H1 (cell line): ENCODE results near the gene NLGN4X. TPM values are rescaled to one million over a fixed set of nuclear protein-coding genes. Genes with fewer than 3 reads are reported as not detected.

Source experiments
- CTCF ChIA-PET: fragments of 300-600 bp; sonication (Branson Sonifier 250); formaldehyde crosslinking; loops from one replicate; lab custom pipeline; 2021; ENCODE audit not compliant: partially characterized antibody; lab: Charles Lee
- POLR2A ChIA-PET: fragments of 300-600 bp; sonication (Branson Sonifier 250); formaldehyde crosslinking; loops from one replicate; lab custom pipeline; 2021; ENCODE audit warnings: inconsistent platforms; ENCODE audit not compliant: partially characterized antibody; lab: Charles Lee
- DNase-seq, 2 experiments: peaks; one replicate each; pipeline versions ENCODE4 v3.0.0 to v3.0.0-alpha.2; 2010 to 2022; ENCODE audit warnings: low spot score in 2 of 2, low read depth in 1 of 2, mixed read lengths in 1 of 2
- FAIRE-seq: peaks from 2 replicates; lab custom pipeline; 2011; peaks lifted over from hg19 to GRCh38; lab: Jason Lieb, UNC
- H2AFZ ChIP-seq: 2 replicates; pipeline ENCODE4 v1.8.1; 2012; ENCODE audit warnings: low read length, inconsistent platforms
- H2AK5ac ChIP-seq: 2 replicates; pipeline ENCODE4 v1.6.1; 2013; ENCODE audit warnings: low read depth, low read length
- H2BK120ac ChIP-seq: replicated peaks from 2 replicates; pipeline ENCODE3; 2013; ENCODE audit warnings: low read depth, low read length, inconsistent platforms
- H2BK12ac ChIP-seq: 2 replicates; pipeline ENCODE4 v1.6.1; 2013; ENCODE audit warnings: low read depth, low read length
- H2BK15ac ChIP-seq: 2 replicates; pipeline ENCODE4 v1.6.1; 2013; ENCODE audit warnings: low read length
- H2BK20ac ChIP-seq: 2 replicates; pipeline ENCODE4 v1.6.1; 2013; ENCODE audit warnings: low read length
- H2BK5ac ChIP-seq: 2 replicates; pipeline ENCODE4 v1.6.1; 2013; ENCODE audit warnings: low read depth, low read length
- H3K14ac ChIP-seq: 2 replicates; pipeline ENCODE4 v1.6.1; 2013; ENCODE audit warnings: inconsistent platforms; ENCODE audit not compliant: insufficient read length
- H3K18ac ChIP-seq: 2 replicates; pipeline ENCODE4 v1.6.1; 2013; ENCODE audit warnings: low read length; ENCODE audit errors: extremely low read depth
- H3K23ac ChIP-seq: 2 replicates; pipeline ENCODE4 v1.6.1; 2013; ENCODE audit warnings: inconsistent platforms; ENCODE audit not compliant: insufficient read length
- H3K23me2 ChIP-seq: 2 replicates; pipeline ENCODE4 v1.6.1; 2013; ENCODE audit warnings: low read depth, low read length
- H3K27ac ChIP-seq: 2 replicates; pipeline ENCODE4 v1.6.1; 2011; ENCODE audit warnings: low read depth, low read length, inconsistent platforms
- H3K27me3 ChIP-seq, 4 experiments: replicated peaks in 1 of 4; 1 replicate in 1 of 4; 2 replicates in 3 of 4; pipeline versions ENCODE4 v1.6.1 to v1.8.1; 2011 to 2013; ENCODE audit warnings: low read length in 3 of 4, mild to moderate bottlenecking in 3 of 4, inconsistent platforms in 2 of 4, mixed read lengths in 2 of 4, moderate library complexity in 1 of 4; ENCODE audit not compliant: control insufficient read depth in 3 of 4, insufficient read depth in 3 of 4; ENCODE audit errors: extremely low read depth in 1 of 4
- H3K36me3 ChIP-seq, 4 experiments: 2 replicates each; pipeline versions ENCODE4 v1.6.1 to v1.8.1; 2011 to 2013; ENCODE audit warnings: mild to moderate bottlenecking in 4 of 4, low read length in 3 of 4, moderate library complexity in 2 of 4, control low read depth in 1 of 4, inconsistent platforms in 1 of 4; ENCODE audit not compliant: insufficient read depth in 4 of 4, control insufficient read depth in 2 of 4
- H3K4ac ChIP-seq: replicated peaks from 2 replicates; pipeline ENCODE3; 2013; ENCODE audit warnings: low read length, low read depth, mixed read lengths, inconsistent platforms; ENCODE audit not compliant: insufficient read length
- H3K4me1 ChIP-seq, 4 experiments: replicated peaks in 1 of 4; 1 replicate in 1 of 4; 2 replicates in 3 of 4; pipeline versions ENCODE4 v1.6.1 to v1.8.1; 2011 to 2013; ENCODE audit warnings: low read length in 3 of 4, inconsistent platforms in 2 of 4, mixed read lengths in 1 of 4; ENCODE audit not compliant: insufficient read depth in 4 of 4, control insufficient read depth in 3 of 4
- H3K4me2 ChIP-seq, 2 experiments: 2 replicates each; pipeline versions ENCODE4 v1.6.1 to v1.8.1; 2011 to 2013; ENCODE audit warnings: low read depth in 2 of 2, low read length in 2 of 2, control low read depth in 1 of 2, inconsistent platforms in 1 of 2, mild to moderate bottlenecking in 1 of 2; ENCODE audit not compliant: insufficient read depth in 1 of 2
- H3K4me3 ChIP-seq, 4 experiments: fragments of 200-600, 300-600 bp in 1 of 4; sonication (generic), shearing (Covaris generic), sonication (Bioruptor Twin) in 1 of 4; 2 replicates each; pipeline versions ENCODE4 v1.5.1 to v1.8.1; 2011 to 2016; ENCODE audit warnings: low read length in 4 of 4, low read depth in 3 of 4, control low read depth in 2 of 4, inconsistent platforms in 2 of 4, mild to moderate bottlenecking in 2 of 4, mixed read lengths in 1 of 4, moderate library complexity in 1 of 4; ENCODE audit not compliant: insufficient read depth in 2 of 4; ENCODE audit errors: extremely low read depth in 1 of 4
- H3K56ac ChIP-seq: replicated peaks from 2 replicates; pipeline ENCODE3; 2013; ENCODE audit warnings: low read depth, mild to moderate bottlenecking, mixed read lengths, low read length, inconsistent platforms; ENCODE audit not compliant: insufficient read length
- H3K79me1 ChIP-seq: 2 replicates; pipeline ENCODE4 v1.6.1; 2013; ENCODE audit warnings: low read depth, low read length, control low read depth
- H3K79me2 ChIP-seq, 2 experiments: 2 replicates each; pipeline versions ENCODE4 v1.6.1 to v1.8.1; 2012 to 2013; ENCODE audit warnings: low read length in 2 of 2, mild to moderate bottlenecking in 2 of 2, inconsistent platforms in 1 of 2; ENCODE audit not compliant: insufficient read depth in 2 of 2, control insufficient read depth in 1 of 2
- H3K9ac ChIP-seq, 4 experiments: replicated peaks in 1 of 4; 1 replicate in 1 of 4; 2 replicates in 3 of 4; pipeline versions ENCODE4 v1.6.1 to v1.8.1; 2011 to 2013; ENCODE audit warnings: low read depth in 3 of 4, low read length in 3 of 4, control low read depth in 2 of 4, mild to moderate bottlenecking in 2 of 4, moderate library complexity in 2 of 4, inconsistent platforms in 1 of 4; ENCODE audit errors: extremely low read depth in 1 of 4
- H3K9me3 ChIP-seq, 2 experiments: 2 replicates each; pipeline versions ENCODE4 v1.6.1 to v1.8.1; 2012 to 2013; ENCODE audit warnings: mild to moderate bottlenecking in 2 of 2, moderate library complexity in 2 of 2, control low read depth in 1 of 2, inconsistent platforms in 1 of 2, low read depth in 1 of 2, low read length in 1 of 2, mixed read lengths in 1 of 2; ENCODE audit not compliant: insufficient read depth in 2 of 2
- H4K20me1 ChIP-seq, 2 experiments: replicated peaks in 1 of 2; 2 replicates each; pipeline versions ENCODE3 to v1.8.1; 2011 to 2013; ENCODE audit warnings: inconsistent platforms in 2 of 2, low read length in 2 of 2, mild to moderate bottlenecking in 1 of 2; ENCODE audit not compliant: insufficient read depth in 2 of 2, control insufficient read depth in 1 of 2
- H4K5ac ChIP-seq: 2 replicates; pipeline ENCODE4 v1.6.1; 2013; ENCODE audit warnings: low read length, low read depth, mixed read lengths, inconsistent platforms; ENCODE audit not compliant: insufficient read length
- H4K8ac ChIP-seq: 2 replicates; pipeline ENCODE4 v1.8.0; 2013; ENCODE audit warnings: mild to moderate bottlenecking, moderate library complexity, low read length, inconsistent platforms; ENCODE audit not compliant: insufficient read depth; ENCODE audit errors: extremely low read depth
- H4K91ac ChIP-seq: replicated peaks from 2 replicates; pipeline ENCODE3; 2013; ENCODE audit warnings: low read length, mixed read lengths, inconsistent platforms; ENCODE audit not compliant: insufficient read length
- ATF3 ChIP-seq: IDR thresholded peaks from 2 replicates; pipeline ENCODE4 v1.6.1; 2011; ENCODE audit warnings: low read depth, mild to moderate bottlenecking, low read length; ENCODE audit not compliant: insufficient read depth
- CBX5 ChIP-seq: fragments of 300-800, 300-1000 bp; sonication (generic); IDR thresholded peaks from 2 replicates; pipeline ENCODE4 v1.7.1; 2016; ENCODE audit warnings: antibody characterized with exemption, low read length, low read depth
- CBX8 ChIP-seq: fragments of 300-800, 300-1000 bp; sonication (generic); IDR thresholded peaks from 2 replicates; pipeline ENCODE4 v1.7.1; 2016; ENCODE audit warnings: low read depth, low read length, borderline replicate concordance
- EP300 ChIP-seq, 2 experiments: IDR thresholded peaks; 1 replicate in 1 of 2; 2 replicates in 1 of 2; pipeline ENCODE4 v1.6.1; 2011 to 2012; ENCODE audit warnings: low read depth in 2 of 2, low read length in 2 of 2, mild to moderate bottlenecking in 2 of 2, borderline replicate concordance in 1 of 2, inconsistent platforms in 1 of 2, moderate library complexity in 1 of 2
- KDM4A ChIP-seq: IDR thresholded peaks from one replicate; pipeline ENCODE4 v1.7.1; 2012; ENCODE audit warnings: low read depth, mild to moderate bottlenecking, moderate library complexity, low read length, inconsistent platforms; ENCODE audit not compliant: severe bottlenecking
- POLR2A ChIP-seq, 2 experiments: IDR thresholded peaks; 1 replicate in 1 of 2; 2 replicates in 1 of 2; pipeline ENCODE4 v1.6.1; 2011; ENCODE audit warnings: low read depth in 2 of 2, low read length in 2 of 2, mild to moderate bottlenecking in 2 of 2; ENCODE audit errors: control extremely low read depth in 1 of 2
- RAD21 ChIP-seq, 2 experiments: IDR thresholded peaks in 1 of 2; conservative IDR thresholded peaks in 1 of 2; 2 replicates each; pipeline ENCODE4 v1.6.1; 2011; ENCODE audit warnings: low read depth in 2 of 2, low read length in 2 of 2, improper control_type of control experiment in 1 of 2, inconsistent platforms in 1 of 2, mild to moderate bottlenecking in 1 of 2, moderate library complexity in 1 of 2
- RFX5 ChIP-seq: IDR thresholded peaks from 2 replicates; pipeline ENCODE4 v1.6.1; 2011; ENCODE audit warnings: low read depth, low read length, improper control_type of control experiment, borderline replicate concordance
- WGBS, 2 experiments: shearing (Covaris generic) in 1 of 2; methylation state at CpG; one replicate each; pipeline versions ENCODE4 v1.1.6 to v1.1.7; 2013 to 2015; ENCODE audit warnings: low lambda C conversion rate in 2 of 2, mixed read lengths in 2 of 2, inconsistent platforms in 1 of 2, low coverage in 1 of 2, missing lambda C conversion rate in 1 of 2; ENCODE audit not compliant: insufficient replicate concordance in 2 of 2, insufficient coverage in 1 of 2, insufficient read length in 1 of 2; ENCODE audit errors: extremely low coverage in 1 of 2, missing lambda C conversion rate in 1 of 2; 5-methylcytosine and 5-hydroxymethylcytosine counted together
- polyA plus RNA-seq, 7 experiments: library from polyadenylated mRNA; depleted of rRNA in 3 of 7; stranded (reverse) in 5 of 7; unstranded in 2 of 7; fragments of >200 nt in 5 of 7; fragments of 200-250 nt in 2 of 7; gene quantifications; 1 replicate in 5 of 7; 2 replicates in 1 of 7; 4 replicates in 1 of 7; pipeline versions ENCODE4 v1.2.1 to v1.2.3, GENCODE V29; 2011 to 2013; ENCODE audit warnings: missing spikeins in 2 of 7, mixed read lengths in 2 of 7
- total RNA-seq: library from RNA; stranded (reverse); fragmentation: NEBNext Ultra II Directional; extraction: Animal tissue kit (Norgen Biotek cat#: 25700); gene quantifications from 2 replicates; pipeline ENCODE4 v1.2.1, GENCODE V29; 2021
- TF ChIP-seq, protein P1 (sequence below): IDR thresholded peaks from 2 replicates; pipeline ENCODE4 v1.6.1; 2012; ENCODE audit warnings: inconsistent platforms
- TF ChIP-seq, protein P2 (sequence below): IDR thresholded peaks from 2 replicates; pipeline ENCODE4 v1.6.1; 2012; ENCODE audit warnings: low read length, inconsistent platforms

NLGN4X gene
- total and polyA plus RNA-seq, 2 of the 8 experiments (the other 6 are each of a cell fraction or from before 2014, with no cell fraction given): 104 to 124 TPM

GRCh38 chrX:6132970-6133369, 95.7 kb downstream of the NLGN4X start:
- Histone ChIP-seq H2AK5ac (no peak overlapping the region), H3K36me3 (peaks cover 0 to 10% (median 3%) of the 10 kb centered on the region in 4 experiments; a peak in 5 of 8 replicates), H3K14ac (no peak overlapping the region), H3K23me2 (peaks cover 2% of the 10 kb centered on the region; the same call in 1 of the 2 replicates), H3K4ac (no peak overlapping the region), H3K79me1 (no peaks in the 10 kb centered on the region; the same call in none of the 2 replicates), H3K79me2 (peaks cover 0 to 99% of the 10 kb centered on the region in 2 experiments; a peak in 2 of 4 replicates), H3K4me2 (no peak overlapping the region), H3K4me3 (no peak overlapping the region), H3K9me3 (no peaks in the 10 kb centered on the region), H4K5ac (no peak overlapping the region), H2BK5ac (no peak overlapping the region), H3K23ac (no peak overlapping the region), H2BK15ac (no peak overlapping the region), H4K20me1 (peaks cover 5 to 6% of the 10 kb centered on the region in 2 experiments), H2BK20ac (no peak overlapping the region), H4K91ac (no peak overlapping the region), H3K9ac (no peak overlapping the region), H3K4me1 (no peaks in the 10 kb centered on the region), H2BK12ac (no peak overlapping the region), H3K27me3 (no peaks in the 10 kb centered on the region), H4K8ac (no peak overlapping the region), H3K56ac (no peak overlapping the region), H2BK120ac (no peak overlapping the region), H3K27ac (no peak overlapping the region), H2AFZ (no peak overlapping the region), H3K18ac (no peak overlapping the region)
- FAIRE-seq (no peak), DNase-seq (no peak)
- CTCF ChIA-PET: no interaction called here
- WGBS, 2 experiments: 93% methylated on average over 5 of the region's 5 CpGs; no CpG with 5 or more reads in 1 of the 2 experiments
- POLR2A ChIA-PET: no interaction called here
- TF ChIP-seq EP300 (IDR thresholded peaks at IDR 0.05; ENCODE audit: borderline replicate concordance in 1 of 2, low read depth in 2 of 2, low read length in 2 of 2) (no peak), RFX5 (no peak), POLR2A (IDR thresholded peaks at IDR 0.05; ENCODE audit: control extremely low read depth in 1 of 2, low read depth in 2 of 2, low read length in 2 of 2) (no peak), RAD21 (IDR thresholded peaks at IDR 0.05 in 1 of 2, conservative IDR thresholded peaks at IDR 0.05 in 1 of 2; ENCODE audit: low read depth in 2 of 2, low read length in 2 of 2) (no peak), KDM4A (no peak), ATF3 (no peak), CBX8 (no peak), CBX5 (no peak)
- TF ChIP-seq, protein P1, sequence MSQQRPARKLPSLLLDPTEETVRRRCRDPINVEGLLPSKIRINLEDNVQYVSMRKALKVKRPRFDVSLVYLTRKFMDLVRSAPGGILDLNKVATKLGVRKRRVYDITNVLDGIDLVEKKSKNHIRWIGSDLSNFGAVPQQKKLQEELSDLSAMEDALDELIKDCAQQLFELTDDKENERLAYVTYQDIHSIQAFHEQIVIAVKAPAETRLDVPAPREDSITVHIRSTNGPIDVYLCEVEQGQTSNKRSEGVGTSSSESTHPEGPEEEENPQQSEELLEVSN: no peak
- TF ChIP-seq, protein P2, sequence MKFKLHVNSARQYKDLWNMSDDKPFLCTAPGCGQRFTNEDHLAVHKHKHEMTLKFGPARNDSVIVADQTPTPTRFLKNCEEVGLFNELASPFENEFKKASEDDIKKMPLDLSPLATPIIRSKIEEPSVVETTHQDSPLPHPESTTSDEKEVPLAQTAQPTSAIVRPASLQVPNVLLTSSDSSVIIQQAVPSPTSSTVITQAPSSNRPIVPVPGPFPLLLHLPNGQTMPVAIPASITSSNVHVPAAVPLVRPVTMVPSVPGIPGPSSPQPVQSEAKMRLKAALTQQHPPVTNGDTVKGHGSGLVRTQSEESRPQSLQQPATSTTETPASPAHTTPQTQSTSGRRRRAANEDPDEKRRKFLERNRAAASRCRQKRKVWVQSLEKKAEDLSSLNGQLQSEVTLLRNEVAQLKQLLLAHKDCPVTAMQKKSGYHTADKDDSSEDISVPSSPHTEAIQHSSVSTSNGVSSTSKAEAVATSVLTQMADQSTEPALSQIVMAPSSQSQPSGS: no peak
